ENCODE results near the gene TEN1. TPM values are rescaled to one million over a fixed set of nuclear protein-coding genes. Genes with fewer than 3 reads are reported as not detected.

The TEN1 gene
- total RNA-seq, 1 donor from 2014 or later, result 22.2 TPM

DNA sequence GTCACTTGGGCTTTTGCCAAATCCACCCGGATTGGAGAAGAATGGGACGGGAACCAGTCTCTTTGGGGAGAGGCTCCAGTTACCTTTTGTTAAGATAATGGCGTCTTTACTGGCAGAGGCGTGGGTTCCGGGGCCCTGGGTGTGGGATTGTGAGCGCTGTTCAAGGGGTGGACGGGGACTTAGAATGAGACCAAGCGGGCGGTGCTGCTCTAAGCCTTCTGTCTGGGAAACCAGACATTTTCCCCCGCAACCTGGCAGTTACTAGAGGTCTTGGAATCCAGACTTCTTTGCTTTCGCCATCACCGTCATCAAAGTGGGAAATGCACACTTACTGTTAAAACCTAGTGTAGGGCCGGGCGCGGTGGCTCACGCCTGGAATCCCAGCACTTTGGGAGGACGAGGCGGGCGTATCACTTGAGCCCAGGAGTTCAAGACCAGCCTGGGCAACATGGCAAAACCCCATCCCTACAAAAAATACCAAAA, 706 bp downstream of the TEN1 start:
- H3K27me3 Mint-ChIP-seq (ENCODE audit: low read depth), result no peaks in the 10 kb centered on the region
- peaks cover 72% of the 10 kb centered on the region for H3K4me1 Mint-ChIP-seq (ENCODE audit: low read depth)
- TF ChIP-seq, protein P1, sequence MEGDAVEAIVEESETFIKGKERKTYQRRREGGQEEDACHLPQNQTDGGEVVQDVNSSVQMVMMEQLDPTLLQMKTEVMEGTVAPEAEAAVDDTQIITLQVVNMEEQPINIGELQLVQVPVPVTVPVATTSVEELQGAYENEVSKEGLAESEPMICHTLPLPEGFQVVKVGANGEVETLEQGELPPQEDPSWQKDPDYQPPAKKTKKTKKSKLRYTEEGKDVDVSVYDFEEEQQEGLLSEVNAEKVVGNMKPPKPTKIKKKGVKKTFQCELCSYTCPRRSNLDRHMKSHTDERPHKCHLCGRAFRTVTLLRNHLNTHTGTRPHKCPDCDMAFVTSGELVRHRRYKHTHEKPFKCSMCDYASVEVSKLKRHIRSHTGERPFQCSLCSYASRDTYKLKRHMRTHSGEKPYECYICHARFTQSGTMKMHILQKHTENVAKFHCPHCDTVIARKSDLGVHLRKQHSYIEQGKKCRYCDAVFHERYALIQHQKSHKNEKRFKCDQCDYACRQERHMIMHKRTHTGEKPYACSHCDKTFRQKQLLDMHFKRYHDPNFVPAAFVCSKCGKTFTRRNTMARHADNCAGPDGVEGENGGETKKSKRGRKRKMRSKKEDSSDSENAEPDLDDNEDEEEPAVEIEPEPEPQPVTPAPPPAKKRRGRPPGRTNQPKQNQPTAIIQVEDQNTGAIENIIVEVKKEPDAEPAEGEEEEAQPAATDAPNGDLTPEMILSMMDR (IDR thresholded peaks at IDR 0.05), result no peak
- peaks cover 3% of the 10 kb centered on the region for H3K36me3 Mint-ChIP-seq (ENCODE audit: low read depth)
- peak; percentile 75 for DNase-seq (ENCODE audit: low spot score)
- H3K9me3 Mint-ChIP-seq (ENCODE audit: low read depth), result no peaks in the 10 kb centered on the region
- peak overlapping the region; percentile 98 for H3K27ac Mint-ChIP-seq (ENCODE audit: unreplicated experiment)
- peak overlapping the region; percentile 84 for H3K4me3 Mint-ChIP-seq (ENCODE audit: unreplicated experiment)

DNA sequence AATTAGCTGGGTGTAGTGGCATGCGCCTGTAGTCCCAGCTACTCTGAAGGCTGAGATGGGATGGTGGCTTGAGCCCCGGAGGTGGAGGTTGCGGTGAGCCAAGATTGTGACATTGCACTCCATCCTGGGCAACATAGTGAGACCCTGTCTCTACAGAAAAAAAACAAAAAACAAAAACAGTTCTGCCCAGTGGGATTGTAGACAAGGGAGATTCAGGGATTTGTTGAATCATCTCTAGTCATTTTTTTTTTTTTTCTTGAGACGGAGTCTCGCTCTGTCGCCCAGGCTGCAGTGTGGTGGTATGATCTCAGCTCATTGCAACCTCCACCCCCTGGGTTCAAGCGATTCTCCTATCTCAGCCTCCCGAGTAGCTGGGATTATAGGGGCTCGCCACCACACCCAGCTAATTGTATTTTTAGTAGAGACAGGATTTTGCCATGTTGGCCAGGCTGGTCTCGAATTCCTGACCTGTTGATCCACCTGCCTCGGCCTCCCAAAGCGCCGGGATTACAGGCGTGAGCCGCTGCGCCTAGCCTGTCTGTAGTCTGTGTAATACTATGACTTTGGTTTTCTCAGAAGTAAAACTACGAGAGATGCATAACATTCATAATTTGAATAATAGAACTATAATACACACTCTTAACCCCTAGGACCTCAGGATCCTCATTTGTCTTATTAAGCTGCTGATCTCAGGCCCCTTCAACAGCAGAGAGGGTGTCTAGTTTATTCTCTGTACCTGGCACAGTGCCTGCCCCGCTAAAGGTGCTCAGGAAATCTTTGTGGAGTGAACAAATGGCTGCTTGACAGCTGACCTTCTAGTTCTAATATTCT, 1.4 kb downstream of the TEN1 start:
- no peaks in the 10 kb centered on the region for H3K9me3 Mint-ChIP-seq (ENCODE audit: low read depth)
- TF ChIP-seq, protein P1 (IDR thresholded peaks at IDR 0.05), result no peak
- H3K4me1 Mint-ChIP-seq (ENCODE audit: low read depth), result peaks cover 69% of the 10 kb centered on the region
- H3K36me3 Mint-ChIP-seq (ENCODE audit: low read depth), result peaks cover 3% of the 10 kb centered on the region
- peak overlapping the region; percentile 98 for H3K27ac Mint-ChIP-seq (ENCODE audit: unreplicated experiment)
- peak overlapping the region; percentile 84 for H3K4me3 Mint-ChIP-seq (ENCODE audit: unreplicated experiment)
- peak; percentile 33 for DNase-seq (ENCODE audit: low spot score)
- H3K27me3 Mint-ChIP-seq (ENCODE audit: low read depth), result no peaks in the 10 kb centered on the region

DNA sequence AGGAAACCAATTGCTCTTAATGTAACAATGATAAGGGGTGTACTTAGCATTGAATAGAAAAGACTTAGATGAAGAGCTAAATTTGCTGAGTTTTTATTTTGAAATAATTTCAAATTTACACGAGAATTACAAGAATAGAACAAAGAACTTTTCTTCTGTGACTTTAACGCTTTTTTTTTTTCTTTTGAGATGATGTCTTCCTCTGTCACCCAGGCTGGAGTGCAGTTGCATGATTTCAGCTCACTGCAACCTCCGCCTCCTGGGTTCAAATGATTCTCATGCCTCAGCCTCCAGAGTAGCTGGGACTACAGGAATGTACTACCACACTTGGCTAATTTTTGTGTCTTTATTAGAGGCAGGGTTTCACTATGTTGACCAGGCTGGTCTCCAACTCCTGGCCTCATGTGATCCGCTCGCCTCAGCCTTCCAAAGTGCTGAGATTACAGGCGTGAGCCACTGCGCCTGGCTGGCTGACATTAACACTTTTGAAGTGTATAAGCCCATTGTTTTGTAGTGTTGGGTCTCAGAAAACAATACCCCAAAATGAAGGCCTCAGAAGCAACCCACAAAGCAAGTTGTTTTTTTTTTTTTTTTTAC, 2.1 kb downstream of the TEN1 start:
- DNase-seq (ENCODE audit: low spot score), result peak; percentile 27
- peaks cover 62% of the 10 kb centered on the region for H3K4me1 Mint-ChIP-seq (ENCODE audit: low read depth)
- H3K4me3 Mint-ChIP-seq (ENCODE audit: unreplicated experiment), result peak overlapping the region; percentile 3
- H3K36me3 Mint-ChIP-seq (ENCODE audit: low read depth), result peaks cover 3% of the 10 kb centered on the region
- TF ChIP-seq, protein P1 (IDR thresholded peaks at IDR 0.05), result no peak
- H3K27me3 Mint-ChIP-seq (ENCODE audit: low read depth), result no peaks in the 10 kb centered on the region
- no peaks in the 10 kb centered on the region for H3K9me3 Mint-ChIP-seq (ENCODE audit: low read depth)
- peak overlapping the region; percentile 98 for H3K27ac Mint-ChIP-seq (ENCODE audit: unreplicated experiment)

DNA sequence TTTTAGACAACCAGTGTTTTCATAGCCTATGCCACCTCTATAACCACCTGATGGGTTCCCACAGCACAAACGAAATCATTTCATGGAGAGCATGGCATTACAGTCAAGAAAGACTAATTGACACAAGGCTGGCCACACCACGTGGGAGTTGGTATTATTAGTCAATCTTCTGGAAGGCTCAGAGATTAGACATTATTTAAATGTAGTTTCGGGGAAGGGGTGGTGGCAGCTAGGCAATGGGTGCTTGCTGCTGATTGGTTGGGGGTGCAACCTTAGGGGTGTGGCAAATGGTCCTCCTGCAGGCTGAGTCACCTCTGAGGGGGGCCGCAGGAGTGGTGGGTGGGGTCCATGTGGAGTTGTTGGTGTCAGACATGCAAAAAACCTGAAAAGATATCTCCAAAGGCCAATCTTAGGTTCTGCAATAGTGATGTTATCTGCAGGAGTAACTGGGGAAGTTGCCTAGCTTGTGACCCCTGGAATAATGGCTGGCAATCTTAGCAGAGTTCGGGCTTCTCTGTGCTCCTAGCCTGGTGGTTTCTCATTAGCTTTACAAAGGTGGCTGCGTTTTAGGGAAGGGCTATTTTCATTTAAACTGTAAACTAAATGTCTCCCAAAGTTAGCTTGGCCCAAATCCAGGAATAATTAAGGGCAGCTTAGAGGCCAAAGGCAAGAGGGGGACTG, 4.6 kb downstream of the TEN1 start:
- peaks cover 3% of the 10 kb centered on the region for H3K36me3 Mint-ChIP-seq (ENCODE audit: low read depth)
- no peak overlapping the region for H3K4me3 Mint-ChIP-seq (ENCODE audit: unreplicated experiment)
- peaks cover 40% of the 10 kb centered on the region for H3K4me1 Mint-ChIP-seq (ENCODE audit: low read depth)
- no peaks in the 10 kb centered on the region for H3K27me3 Mint-ChIP-seq (ENCODE audit: low read depth)
- TF ChIP-seq, protein P1 (IDR thresholded peaks at IDR 0.05), result no peak
- no peak for DNase-seq (ENCODE audit: low spot score)
- no peak overlapping the region for H3K27ac Mint-ChIP-seq (ENCODE audit: unreplicated experiment)
- no peaks in the 10 kb centered on the region for H3K9me3 Mint-ChIP-seq (ENCODE audit: low read depth)

DNA sequence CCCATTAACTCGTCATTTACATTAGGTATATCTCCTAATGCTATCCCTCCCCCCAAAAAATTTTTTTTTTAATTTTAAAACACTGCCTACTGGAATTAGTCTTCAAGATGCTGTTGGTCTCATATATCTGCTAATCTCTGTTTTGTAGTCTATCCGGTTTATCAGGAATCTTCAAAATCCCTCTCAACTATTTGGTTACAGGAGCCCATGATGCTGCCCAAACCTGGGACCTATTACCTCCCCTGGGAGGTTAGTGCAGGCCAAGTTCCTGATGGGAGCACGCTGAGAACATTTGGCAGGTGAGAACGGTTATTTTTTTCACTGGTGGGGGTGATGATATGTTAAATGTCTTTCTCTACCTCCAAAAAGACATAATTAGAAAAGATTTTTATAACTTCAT, 6.9 kb downstream of the TEN1 start:
- no peak overlapping the region for H3K4me3 Mint-ChIP-seq (ENCODE audit: unreplicated experiment)
- no peaks in the 10 kb centered on the region for H3K9me3 Mint-ChIP-seq (ENCODE audit: low read depth)
- TF ChIP-seq, protein P1 (IDR thresholded peaks at IDR 0.05), result no peak
- H3K36me3 Mint-ChIP-seq (ENCODE audit: low read depth), result peaks cover 4% of the 10 kb centered on the region
- H3K27me3 Mint-ChIP-seq (ENCODE audit: low read depth), result no peaks in the 10 kb centered on the region
- peaks cover 26% of the 10 kb centered on the region for H3K4me1 Mint-ChIP-seq (ENCODE audit: low read depth)
- DNase-seq (ENCODE audit: low spot score), result no peak
- H3K27ac Mint-ChIP-seq (ENCODE audit: unreplicated experiment), result no peak overlapping the region
